ENCODE results near the gene LIME1.

- TF ChIP-seq GATA2 (IDR thresholded peaks at IDR 0.05; ENCODE audit: low read depth, low read length) = no peak
- TF ChIP-seq GATA3 (IDR thresholded peaks at IDR 0.05; ENCODE audit: low read depth, low read length) = no peak
Measured at GRCh38 chr20:63733117-63733516, 3.3 kb upstream of the LIME1 start.

Data from SH-SY5Y (cell line).